Measurements from ENCODE around the gene PPT1.

The PPT1 gene

DNA sequence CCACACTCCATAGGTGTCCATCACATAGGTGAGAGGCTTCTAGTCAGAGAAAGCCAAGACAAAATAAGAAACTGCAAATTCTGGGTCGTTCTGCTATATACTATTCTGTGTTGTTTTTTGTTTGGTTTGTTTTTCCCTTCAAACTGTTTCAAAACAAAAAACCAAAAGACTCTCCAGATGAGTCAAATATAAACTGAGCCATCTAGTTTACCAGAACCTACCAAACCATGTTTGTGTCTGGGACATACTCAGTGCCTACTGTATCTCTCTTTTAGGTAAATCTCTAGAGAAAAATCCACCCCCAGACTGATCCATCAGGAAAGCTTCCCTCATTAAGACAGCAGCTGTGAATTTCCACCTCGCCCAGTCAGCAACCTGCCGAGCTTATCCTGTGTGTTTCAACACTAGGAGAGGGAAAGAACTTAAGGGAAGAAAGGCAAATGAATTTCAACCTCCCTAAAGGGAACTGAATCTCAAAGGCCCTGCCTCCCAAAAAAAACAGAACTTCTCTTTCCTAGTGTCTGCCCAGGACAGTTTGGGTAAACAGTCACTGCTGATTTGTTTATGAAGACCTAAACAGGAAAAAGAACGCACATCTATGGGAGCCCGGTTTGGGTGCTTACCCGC, 17.2 kb downstream of the PPT1 start:
- TF ChIP-seq, protein P1, sequence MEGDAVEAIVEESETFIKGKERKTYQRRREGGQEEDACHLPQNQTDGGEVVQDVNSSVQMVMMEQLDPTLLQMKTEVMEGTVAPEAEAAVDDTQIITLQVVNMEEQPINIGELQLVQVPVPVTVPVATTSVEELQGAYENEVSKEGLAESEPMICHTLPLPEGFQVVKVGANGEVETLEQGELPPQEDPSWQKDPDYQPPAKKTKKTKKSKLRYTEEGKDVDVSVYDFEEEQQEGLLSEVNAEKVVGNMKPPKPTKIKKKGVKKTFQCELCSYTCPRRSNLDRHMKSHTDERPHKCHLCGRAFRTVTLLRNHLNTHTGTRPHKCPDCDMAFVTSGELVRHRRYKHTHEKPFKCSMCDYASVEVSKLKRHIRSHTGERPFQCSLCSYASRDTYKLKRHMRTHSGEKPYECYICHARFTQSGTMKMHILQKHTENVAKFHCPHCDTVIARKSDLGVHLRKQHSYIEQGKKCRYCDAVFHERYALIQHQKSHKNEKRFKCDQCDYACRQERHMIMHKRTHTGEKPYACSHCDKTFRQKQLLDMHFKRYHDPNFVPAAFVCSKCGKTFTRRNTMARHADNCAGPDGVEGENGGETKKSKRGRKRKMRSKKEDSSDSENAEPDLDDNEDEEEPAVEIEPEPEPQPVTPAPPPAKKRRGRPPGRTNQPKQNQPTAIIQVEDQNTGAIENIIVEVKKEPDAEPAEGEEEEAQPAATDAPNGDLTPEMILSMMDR (IDR thresholded peaks at IDR 0.05; ENCODE audit: low read length) = no peak
- TF ChIP-seq EZH2phosphoT487 (IDR thresholded peaks at IDR 0.05; ENCODE audit: low read length) (no peak), EZH2 (optimal IDR thresholded peaks at IDR 0.05; ENCODE audit: low read depth, low read length) (no peak)
- Histone ChIP-seq H3K4me1 (ENCODE audit: low read length) (no peaks in the 10 kb centered on the region), H3K27ac (ENCODE audit: low read length) (no peak overlapping the region), H3K36me3 (replicated peaks; ENCODE audit: insufficient read depth, low read length) (peaks cover 3% of the 10 kb centered on the region; the same call in 1 of the 2 replicates), H3F3A (ENCODE audit: insufficient read depth, low read length) (peaks cover 5% of the 10 kb centered on the region; the same call in 1 of the 2 replicates), H3K27me3 (replicated peaks; ENCODE audit: insufficient read depth, low read length) (no peaks in the 10 kb centered on the region), H3K79me2 (ENCODE audit: low read length) (no peaks in the 10 kb centered on the region), H4K20me1 (ENCODE audit: insufficient read depth, low read length) (no peaks in the 10 kb centered on the region), H3K9me2 (replicated peaks; ENCODE audit: insufficient read depth, low read length) (no peaks in the 10 kb centered on the region), H2AFZ (ENCODE audit: low read length) (no peak overlapping the region), H3K9me3 (replicated peaks; ENCODE audit: insufficient read depth, low read length) (no peaks in the 10 kb centered on the region), H3K9ac (ENCODE audit: low read length) (no peak overlapping the region), H3K4me2 (ENCODE audit: low read depth, low read length) (no peak overlapping the region), H3K4me3 (ENCODE audit: low read length) (no peak overlapping the region)
- DNase-seq = no peak

- H3K4me3 ChIP-seq (ENCODE audit: low read length) = no peak overlapping the region
Observed at GRCh38 chr1:40078512-40079333, 18.3 kb downstream of the PPT1 start.

GRCh38 chr1:40076895-40077312, 20.1 kb downstream of the PPT1 start:
- Histone ChIP-seq H3K4me1 (ENCODE audit: low read length) (no peaks in the 10 kb centered on the region), H3K4me3 (ENCODE audit: low read length) (no peak overlapping the region), H3K27me3 (replicated peaks; ENCODE audit: insufficient read depth, low read length) (no peaks in the 10 kb centered on the region), H3K9ac (ENCODE audit: low read length) (no peak overlapping the region), H3K9me3 (replicated peaks; ENCODE audit: insufficient read depth, low read length) (no peaks in the 10 kb centered on the region), H3K27ac (ENCODE audit: low read length) (no peak overlapping the region), H4K20me1 (ENCODE audit: insufficient read depth, low read length) (no peaks in the 10 kb centered on the region), H2AFZ (ENCODE audit: low read length) (no peak overlapping the region), H3K79me2 (ENCODE audit: low read length) (no peaks in the 10 kb centered on the region), H3K36me3 (replicated peaks; ENCODE audit: insufficient read depth, low read length) (peaks cover 11% of the 10 kb centered on the region), H3K9me2 (replicated peaks; ENCODE audit: insufficient read depth, low read length) (no peaks in the 10 kb centered on the region), H3F3A (ENCODE audit: insufficient read depth, low read length) (peaks cover 20% of the 10 kb centered on the region), H3K4me2 (ENCODE audit: low read depth, low read length) (no peak overlapping the region)
- no peak for DNase-seq
- TF ChIP-seq, protein P1 (IDR thresholded peaks at IDR 0.05; ENCODE audit: low read length) = no peak
- TF ChIP-seq EZH2phosphoT487 (IDR thresholded peaks at IDR 0.05; ENCODE audit: low read length) (no peak), EZH2 (optimal IDR thresholded peaks at IDR 0.05; ENCODE audit: low read depth, low read length) (no peak)

More at GRCh38 chr1:40078512-40079333, 18.3 kb downstream of the PPT1 start:
- Histone ChIP-seq H3K4me1 (ENCODE audit: low read length) (no peaks in the 10 kb centered on the region), H3K36me3 (replicated peaks; ENCODE audit: insufficient read depth, low read length) (peaks cover 3% of the 10 kb centered on the region), H3F3A (ENCODE audit: insufficient read depth, low read length) (peaks cover 11% of the 10 kb centered on the region; the same call in 1 of the 2 replicates), H3K9ac (ENCODE audit: low read length) (no peak overlapping the region), H3K9me3 (replicated peaks; ENCODE audit: insufficient read depth, low read length) (no peaks in the 10 kb centered on the region), H2AFZ (ENCODE audit: low read length) (no peak overlapping the region), H3K27me3 (replicated peaks; ENCODE audit: insufficient read depth, low read length) (no peaks in the 10 kb centered on the region), H3K4me2 (ENCODE audit: low read depth, low read length) (no peak overlapping the region), H3K9me2 (replicated peaks; ENCODE audit: insufficient read depth, low read length) (no peaks in the 10 kb centered on the region), H3K79me2 (ENCODE audit: low read length) (no peaks in the 10 kb centered on the region), H3K27ac (ENCODE audit: low read length) (no peak overlapping the region), H4K20me1 (ENCODE audit: insufficient read depth, low read length) (no peaks in the 10 kb centered on the region)
- TF ChIP-seq EZH2phosphoT487 (IDR thresholded peaks at IDR 0.05; ENCODE audit: low read length) (no peak), EZH2 (optimal IDR thresholded peaks at IDR 0.05; ENCODE audit: low read depth, low read length) (no peak)
- TF ChIP-seq, protein P1 (IDR thresholded peaks at IDR 0.05; ENCODE audit: low read length) = peak; percentile 68
- DNase-seq = peak; percentile 52
